Measurements from ENCODE around the gene HPN. TPM values are rescaled to one million over a fixed set of nuclear protein-coding genes. Genes with fewer than 3 reads are reported as not detected.
A peak's percentile ranks its signal among the peaks of the same experiment; 100 is the strongest.

HPN gene
- total and polyA plus RNA-seq, 2 experiments from 2014 or later = 150 to 241 TPM

DNA sequence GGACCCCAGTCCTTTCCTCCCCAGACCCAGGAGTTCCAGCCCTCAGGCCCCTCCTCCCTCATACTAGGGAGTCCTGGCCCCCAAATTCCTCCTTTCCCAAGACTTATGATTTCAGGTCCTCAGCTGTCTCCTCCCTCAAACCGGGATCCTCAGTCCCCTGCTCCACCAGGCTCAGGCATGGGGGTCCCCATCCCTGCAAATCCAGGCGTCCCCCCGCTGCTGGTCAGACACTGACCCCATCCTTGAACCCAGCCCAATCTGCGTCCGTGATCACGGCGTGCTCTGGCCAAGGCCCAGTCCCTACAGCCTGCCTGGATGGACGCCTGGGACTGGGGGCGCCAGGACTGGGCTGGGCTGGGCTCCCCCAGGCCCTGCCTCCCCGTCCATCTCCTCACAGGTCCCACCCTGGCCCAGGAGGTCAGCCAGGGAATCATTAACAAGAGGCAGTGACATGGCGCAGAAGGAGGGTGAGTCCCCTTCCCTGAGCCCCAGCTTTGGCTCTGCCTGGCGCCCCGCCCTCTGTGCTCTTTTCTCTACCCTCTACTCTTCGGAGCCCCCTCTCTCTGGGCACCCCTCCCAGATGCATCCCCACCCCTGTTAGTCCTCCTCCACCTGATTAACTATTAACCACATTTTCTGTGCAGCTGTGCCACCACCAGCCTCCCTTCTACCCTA lies 672 bp downstream of the HPN start:
- peak overlapping the region; percentile 81 for H3K4me2 ChIP-seq
- peaks cover 6% of the 10 kb centered on the region for H4K20me1 ChIP-seq (ENCODE audit: insufficient read depth, poor library complexity, severe bottlenecking)
- peak overlapping the region; percentile 99 for H3K27ac ChIP-seq
- no peaks in the 10 kb centered on the region for H3K9me2 ChIP-seq (replicated peaks; ENCODE audit: insufficient read depth)
- TF ChIP-seq, protein P1, sequence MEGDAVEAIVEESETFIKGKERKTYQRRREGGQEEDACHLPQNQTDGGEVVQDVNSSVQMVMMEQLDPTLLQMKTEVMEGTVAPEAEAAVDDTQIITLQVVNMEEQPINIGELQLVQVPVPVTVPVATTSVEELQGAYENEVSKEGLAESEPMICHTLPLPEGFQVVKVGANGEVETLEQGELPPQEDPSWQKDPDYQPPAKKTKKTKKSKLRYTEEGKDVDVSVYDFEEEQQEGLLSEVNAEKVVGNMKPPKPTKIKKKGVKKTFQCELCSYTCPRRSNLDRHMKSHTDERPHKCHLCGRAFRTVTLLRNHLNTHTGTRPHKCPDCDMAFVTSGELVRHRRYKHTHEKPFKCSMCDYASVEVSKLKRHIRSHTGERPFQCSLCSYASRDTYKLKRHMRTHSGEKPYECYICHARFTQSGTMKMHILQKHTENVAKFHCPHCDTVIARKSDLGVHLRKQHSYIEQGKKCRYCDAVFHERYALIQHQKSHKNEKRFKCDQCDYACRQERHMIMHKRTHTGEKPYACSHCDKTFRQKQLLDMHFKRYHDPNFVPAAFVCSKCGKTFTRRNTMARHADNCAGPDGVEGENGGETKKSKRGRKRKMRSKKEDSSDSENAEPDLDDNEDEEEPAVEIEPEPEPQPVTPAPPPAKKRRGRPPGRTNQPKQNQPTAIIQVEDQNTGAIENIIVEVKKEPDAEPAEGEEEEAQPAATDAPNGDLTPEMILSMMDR (IDR thresholded peaks at IDR 0.05; ENCODE audit: poor library complexity) = no peak
- no peak for TF ChIP-seq EZH2 (IDR thresholded peaks at IDR 0.05; ENCODE audit: borderline replicate concordance)
- TF ChIP-seq EZH2phosphoT487 (IDR thresholded peaks at IDR 0.05; ENCODE audit: low read depth, severe bottlenecking, unreplicated experiment) = no peak
- H3K79me2 ChIP-seq = peaks cover 25% of the 10 kb centered on the region
- no peak overlapping the region for H2AFZ ChIP-seq
- H3K4me3 ChIP-seq = peak overlapping the region; percentile 20
- H3K36me3 ChIP-seq (replicated peaks; ENCODE audit: insufficient read depth, low read depth) = no peaks in the 10 kb centered on the region
- H3K27me3 ChIP-seq = no peaks in the 10 kb centered on the region
- DNase-seq (ENCODE audit: low spot score) = peak; percentile 81
- H3K4me1 ChIP-seq (ENCODE audit: insufficient read depth) = peaks cover 16% of the 10 kb centered on the region
- WGBS (ENCODE audit: low lambda C conversion rate, missing lambda C conversion rate) = 50% methylated on average over 13 of the region's 14 CpGs
- H3K9me3 ChIP-seq (ENCODE audit: low read depth) = no peaks in the 10 kb centered on the region

DNA sequence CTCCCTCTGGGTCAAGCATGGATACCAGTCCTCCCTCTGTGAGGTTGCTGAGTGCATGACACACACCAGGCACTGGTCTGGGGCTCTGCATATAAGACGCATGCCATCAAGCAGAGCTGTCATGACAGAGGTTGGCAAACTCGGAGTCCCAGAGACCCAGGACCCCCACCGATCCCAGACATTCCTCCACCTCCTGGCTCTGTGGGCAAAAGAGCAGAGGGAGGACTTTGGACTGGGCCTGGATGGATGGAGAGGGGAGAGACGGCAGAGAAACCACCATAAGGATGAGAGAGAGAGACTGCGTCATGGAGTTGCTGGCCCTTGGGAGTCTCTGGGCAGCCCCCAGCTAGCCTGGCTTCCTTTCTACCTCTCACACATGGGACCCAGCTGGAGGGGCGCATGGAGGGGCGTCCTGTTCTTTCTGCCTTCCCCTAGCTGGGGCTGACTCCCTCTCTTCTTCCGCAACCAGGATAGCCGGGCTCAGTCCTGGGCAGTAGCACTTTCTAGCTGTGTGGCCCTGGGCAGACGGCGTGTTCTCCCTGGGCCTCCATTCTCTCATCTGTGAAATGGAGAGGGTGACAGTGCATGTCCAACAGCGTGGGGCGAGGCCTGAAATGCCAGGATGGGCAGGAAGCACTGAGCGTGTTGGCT lies 1.6 kb downstream of the HPN start:
- H3K27ac ChIP-seq = peak overlapping the region; percentile 99
- WGBS (ENCODE audit: low lambda C conversion rate, missing lambda C conversion rate) = 76% methylated on average over 11 of the region's 14 CpGs
- H2AFZ ChIP-seq = no peak overlapping the region
- peaks cover 6% of the 10 kb centered on the region for H4K20me1 ChIP-seq (ENCODE audit: insufficient read depth, poor library complexity, severe bottlenecking)
- H3K27me3 ChIP-seq = no peaks in the 10 kb centered on the region
- peak overlapping the region; percentile 20 for H3K4me3 ChIP-seq
- H3K36me3 ChIP-seq (replicated peaks; ENCODE audit: insufficient read depth, low read depth) = no peaks in the 10 kb centered on the region
- H3K9me3 ChIP-seq (ENCODE audit: low read depth) = no peaks in the 10 kb centered on the region
- peaks cover 16% of the 10 kb centered on the region for H3K4me1 ChIP-seq (ENCODE audit: insufficient read depth)
- peak overlapping the region; percentile 81 for H3K4me2 ChIP-seq
- peaks cover 25% of the 10 kb centered on the region for H3K79me2 ChIP-seq
- no peak for DNase-seq (ENCODE audit: low spot score)
- TF ChIP-seq, protein P1 (IDR thresholded peaks at IDR 0.05; ENCODE audit: poor library complexity) = no peak
- TF ChIP-seq EZH2phosphoT487 (IDR thresholded peaks at IDR 0.05; ENCODE audit: low read depth, severe bottlenecking, unreplicated experiment) = no peak
- no peak for TF ChIP-seq EZH2 (IDR thresholded peaks at IDR 0.05; ENCODE audit: borderline replicate concordance)
- H3K9me2 ChIP-seq (replicated peaks; ENCODE audit: insufficient read depth) = no peaks in the 10 kb centered on the region

DNA sequence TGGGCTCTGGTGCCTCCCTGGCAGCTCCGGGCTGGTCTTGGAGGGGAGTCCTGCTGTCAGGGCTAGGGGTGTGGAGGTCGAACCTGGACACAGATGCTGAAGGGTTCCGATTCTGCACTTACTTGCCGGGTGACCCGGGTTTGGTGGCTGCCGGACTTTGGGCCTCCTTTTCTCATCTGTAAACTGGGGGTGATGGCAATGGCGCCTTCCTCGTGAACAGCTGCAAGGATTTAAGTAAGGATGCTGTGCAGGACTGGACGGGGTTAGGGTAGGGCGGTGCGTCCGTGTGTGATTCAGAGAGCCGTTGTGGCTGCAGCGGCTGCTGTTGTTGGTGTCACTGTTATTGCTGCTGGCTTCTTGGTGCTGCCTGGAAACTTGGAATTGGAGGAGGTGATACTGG lies 2.4 kb downstream of the HPN start:
- Histone ChIP-seq H3K4me3 (no peak overlapping the region), H3K27ac (no peak overlapping the region)

More for the DNA sequence above, 2.4 kb downstream of the HPN start:
- TF ChIP-seq, protein P1 (IDR thresholded peaks at IDR 0.05; ENCODE audit: poor library complexity) = no peak
- TF ChIP-seq EZH2phosphoT487 (IDR thresholded peaks at IDR 0.05; ENCODE audit: low read depth, severe bottlenecking, unreplicated experiment) = no peak
- no peak for TF ChIP-seq EZH2 (IDR thresholded peaks at IDR 0.05; ENCODE audit: borderline replicate concordance)
- Histone ChIP-seq H3K79me2 (peaks cover 25% of the 10 kb centered on the region), H3K4me2 (peak overlapping the region; percentile 81), H3K9me3 (ENCODE audit: low read depth) (no peaks in the 10 kb centered on the region), H3K27me3 (no peaks in the 10 kb centered on the region), H3K4me1 (ENCODE audit: insufficient read depth) (peaks cover 16% of the 10 kb centered on the region), H4K20me1 (ENCODE audit: insufficient read depth, poor library complexity, severe bottlenecking) (peaks cover 6% of the 10 kb centered on the region), H3K9me2 (replicated peaks; ENCODE audit: insufficient read depth) (no peaks in the 10 kb centered on the region), H3K36me3 (replicated peaks; ENCODE audit: insufficient read depth, low read depth) (no peaks in the 10 kb centered on the region), H2AFZ (no peak overlapping the region)
- DNase-seq (ENCODE audit: low spot score) = peak; percentile 10
- WGBS (ENCODE audit: low lambda C conversion rate, missing lambda C conversion rate) = 89% methylated on average over 14 of the region's 14 CpGs
